A549 (cell line): ENCODE measurements around the gene RPP21. TPM values are rescaled to one million over a fixed set of nuclear protein-coding genes. Genes with fewer than 3 reads are reported as not detected.
A peak's percentile ranks its signal among the peaks of the same experiment; 100 is the strongest.
"Not testable (repeated sequence)": the region's sequence is repeated elsewhere in the genome, so short reads cannot be mapped to it uniquely, and the experiment has no call there.

Experiments
- ATAC-seq, 2 experiments: fragments of 200-7000 bp in 1 of 2; fragments of >200 bp in 1 of 2; cut with Nextera tagmentation in 1 of 2; cut with Tn5 transposase in 1 of 2; 3 replicates each; pipeline versions ENCODE4 v1.8.0 to v1.9.1; 2018 to 2020; ENCODE audit warnings: mild to moderate bottlenecking in 1 of 2, moderate library complexity in 1 of 2
- CTCF ChIA-PET: fragments of 300-600 bp; sonication (Branson Sonifier 250); formaldehyde crosslinking; extraction: SDS; loops from one replicate; lab custom pipeline; 2021; ENCODE audit warnings: antibody characterized with exemption, inconsistent platforms; lab: Yijun Ruan, JAX
- POLR2A ChIA-PET: fragments of 350-600 bp; formaldehyde crosslinking; extraction: SDS; loops from one replicate; lab custom pipeline; 2021; ENCODE audit warnings: antibody characterized with exemption, inconsistent platforms; lab: Yijun Ruan, JAX
- DNase-seq, 2 experiments: peaks; one replicate each; pipeline versions ENCODE4 v3.0.0 to v3.0.0-alpha.2; 2011 to 2016; ENCODE audit warnings: low read depth in 1 of 2, low spot score in 1 of 2
- FAIRE-seq: peaks from 2 replicates; lab custom pipeline; 2011; peaks lifted over from hg19 to GRCh38; lab: Jason Lieb, UNC
- H3K27ac ChIP-seq, 2 experiments: fragments of >200 bp; sonication (Bioruptor Twin); formaldehyde crosslinking; 3 replicates each; pipeline ENCODE4 v1.5.1; 2016 to 2017
- H3K4me1 ChIP-seq: fragments of >200 bp; sonication (Bioruptor Twin); formaldehyde crosslinking; 3 replicates; pipeline ENCODE4 v1.6.1; 2016
- H3K4me2 ChIP-seq: fragments of >200 bp; sonication (Bioruptor Twin); formaldehyde crosslinking; 3 replicates; pipeline ENCODE4 v1.6.1; 2016
- H3K4me3 ChIP-seq: fragments of >200 bp; sonication (Bioruptor Twin); formaldehyde crosslinking; 3 replicates; pipeline ENCODE4 v1.5.1; 2016
- H3K9me3 ChIP-seq: fragments of >200 bp; sonication (Bioruptor Twin); formaldehyde crosslinking; 3 replicates; pipeline ENCODE4 v1.6.1; 2016
- CHD4 ChIP-seq: fragments of 200-600 bp; sonication (generic); IDR thresholded peaks from 2 replicates; pipeline ENCODE4 v1.6.1; 2016; ENCODE audit warnings: antibody characterized with exemption, mild to moderate bottlenecking, borderline replicate concordance
- EHF ChIP-seq: fragments of 250-450 bp; sonication (Bioruptor Pico); IDR thresholded peaks from 2 replicates; pipeline ENCODE4 v1.5.0; 2020; ENCODE audit warnings: mild to moderate bottlenecking
- EHMT2 ChIP-seq: fragments of 200-600 bp; sonication (generic); IDR thresholded peaks from 2 replicates; pipeline ENCODE4 v1.6.1; 2016; ENCODE audit warnings: antibody characterized with exemption, low read depth, mild to moderate bottlenecking, moderate library complexity
- EP300 ChIP-seq, 2 experiments: fragments of >200 bp; sonication (Bioruptor Twin); formaldehyde crosslinking; IDR thresholded peaks; 2 replicates in 1 of 2; 3 replicates in 1 of 2; pipeline ENCODE4 v1.6.1; 2016 to 2017
- ESRRA ChIP-seq: fragments of 150-350 bp; IDR thresholded peaks from 2 replicates; pipeline ENCODE4 v1.6.1; 2014; ENCODE audit warnings: mild to moderate bottlenecking, low read length, borderline replicate concordance
- JUN ChIP-seq, 2 experiments: fragments of >200 bp; sonication (Bioruptor Twin); formaldehyde crosslinking; IDR thresholded peaks; 2 replicates in 1 of 2; 3 replicates in 1 of 2; pipeline ENCODE4 v1.6.1; 2016 to 2017
- JUNB ChIP-seq: fragments of >200 bp; sonication (Bioruptor Twin); formaldehyde crosslinking; IDR thresholded peaks from 2 replicates; pipeline ENCODE4 v1.6.1; 2016
- KDM1A ChIP-seq: fragments of 200-600 bp; sonication (generic); IDR thresholded peaks from 2 replicates; pipeline ENCODE4 v1.6.1; 2016; ENCODE audit warnings: low read depth, mild to moderate bottlenecking
- KDM5A ChIP-seq: fragments of 200-600 bp; sonication (generic); IDR thresholded peaks from 2 replicates; pipeline ENCODE4 v1.6.1; 2016; ENCODE audit warnings: antibody characterized with exemption, mild to moderate bottlenecking
- MAFK ChIP-seq: fragments of 450-650 bp; IDR thresholded peaks from 2 replicates; pipeline ENCODE4 v1.6.1; 2014; ENCODE audit not compliant: partially characterized antibody
- PHF8 ChIP-seq: fragments of 200-600 bp; sonication (generic); IDR thresholded peaks from 2 replicates; pipeline ENCODE4 v1.6.1; 2016; ENCODE audit warnings: low read depth, mild to moderate bottlenecking, antibody characterized with exemption, moderate library complexity, borderline replicate concordance
- RARB ChIP-seq: fragments of 250-450 bp; sonication (Bioruptor Pico); IDR thresholded peaks from 2 replicates; pipeline ENCODE4 v1.8.0; 2021; ENCODE audit warnings: mild to moderate bottlenecking, moderate library complexity
- RNF2 ChIP-seq: fragments of 200-600 bp; sonication (generic); IDR thresholded peaks from 2 replicates; pipeline ENCODE4 v1.6.1; 2016; ENCODE audit warnings: low read depth, mild to moderate bottlenecking, antibody characterized with exemption, moderate library complexity, borderline replicate concordance
- ZFP36 ChIP-seq: fragments of 450-650 bp; IDR thresholded peaks from 2 replicates; pipeline ENCODE4 v1.6.1; 2014; ENCODE audit warnings: borderline replicate concordance; ENCODE audit not compliant: partially characterized antibody
- WGBS: methylation state at CpG from one replicate; pipeline ENCODE4 v1.1.6; 2017; ENCODE audit errors: missing lambda C conversion rate; 5-methylcytosine and 5-hydroxymethylcytosine counted together
- polyA plus RNA-seq, 4 experiments: library from polyadenylated mRNA; depleted of rRNA in 3 of 4; stranded (reverse); fragments of >200 nt; fragmentation: RNase III in 1 of 4; extraction: RNeasy Plus Mini Kit Qiagen cat#74134 plus additional on column Dnase treatment in 1 of 4; gene quantifications; 2 replicates in 3 of 4; 3 replicates in 1 of 4; pipeline ENCODE4 v1.2.3, GENCODE V29; 2011 to 2017
- TF ChIP-seq, protein P1 (sequence below): fragments of >200 bp; sonication (Bioruptor Twin); formaldehyde crosslinking; IDR thresholded peaks from 2 replicates; pipeline ENCODE4 v1.6.1; 2016
- TF ChIP-seq, protein P2 (sequence below): fragments of >200 bp; sonication (Bioruptor Twin); formaldehyde crosslinking; IDR thresholded peaks from 3 replicates; pipeline ENCODE4 v1.6.1; 2016
- TF ChIP-seq, protein P3 (sequence below): fragments of 250-450 bp; sonication (Bioruptor Pico); IDR thresholded peaks from 2 replicates; pipeline ENCODE4 v1.5.0; 2020; ENCODE audit warnings: low read depth, mild to moderate bottlenecking, moderate library complexity
- TF ChIP-seq, protein P4 (sequence below): fragments of 450-650 bp; IDR thresholded peaks from 2 replicates; pipeline ENCODE4 v1.6.1; 2014; ENCODE audit warnings: antibody characterized with exemption
- TF ChIP-seq, protein P5 (sequence below): fragments of 200-600 bp; sonication (generic); IDR thresholded peaks from 2 replicates; pipeline ENCODE4 v1.6.1; 2016; ENCODE audit warnings: antibody characterized with exemption, mild to moderate bottlenecking, moderate library complexity

The RPP21 gene
- polyA plus RNA-seq, 2 of the 4 experiments (the other 2 are of a cell fraction), result 33.6 to 54.8 TPM

DNA sequence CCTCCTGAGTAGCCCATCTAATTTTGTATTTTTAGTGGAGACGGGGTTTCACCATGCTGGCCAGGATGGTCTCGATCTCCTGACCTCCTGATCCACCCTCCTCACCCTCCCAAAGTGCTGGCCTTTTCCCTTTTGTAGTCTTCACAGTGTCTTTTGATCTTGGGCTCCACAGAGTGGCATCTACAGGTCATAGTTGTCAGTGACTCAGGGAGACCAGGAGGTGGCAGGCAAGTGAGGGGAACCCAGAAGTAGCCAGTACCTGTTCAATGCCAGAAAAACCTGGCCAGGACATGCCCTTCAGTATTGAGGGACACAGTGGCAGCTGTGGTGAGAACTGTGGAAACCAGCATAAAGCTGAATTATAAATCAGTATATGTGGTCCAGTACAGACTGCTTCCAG lies 19.6 kb downstream of the RPP21 start:
- peaks cover 4% of the 10 kb centered on the region; the same call in 1 of the 3 replicates for H3K9me3 ChIP-seq
- FAIRE-seq, result no peak
- H3K4me2 ChIP-seq, result no peak overlapping the region
- peak in 1 of 2 experiments; percentile 6 for DNase-seq
- CTCF ChIA-PET, result interaction anchor here (1.0 to 1.9 kb wide), 2 partner anchors 32 to 89 kb away, joined by 3 to 4 read pairs; no protein-coding TSS in a partner anchor
- H3K4me3 ChIP-seq, result no peak overlapping the region
- H3K27ac ChIP-seq, result no peak overlapping the region
- 0% methylated on average over 2 of the region's 2 CpGs for WGBS
- TF ChIP-seq RNF2 (no peak), EHMT2 (no peak), CHD4 (no peak), EHF (CRISPR knock-in tag) (no peak), JUN (IDR thresholded peaks at IDR 0.05) (no peak), PHF8 (no peak), KDM1A (no peak), MAFK (no peak), JUNB (no peak), ZFP36 (no peak), ESRRA (no peak), RARB (CRISPR knock-in tag) (no peak), KDM5A (no peak), EP300 (IDR thresholded peaks at IDR 0.05) (no peak)
- TF ChIP-seq, protein P1, sequence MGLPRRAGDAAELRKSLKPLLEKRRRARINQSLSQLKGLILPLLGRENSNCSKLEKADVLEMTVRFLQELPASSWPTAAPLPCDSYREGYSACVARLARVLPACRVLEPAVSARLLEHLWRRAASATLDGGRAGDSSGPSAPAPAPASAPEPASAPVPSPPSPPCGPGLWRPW, result no peak
- TF ChIP-seq, protein P2, sequence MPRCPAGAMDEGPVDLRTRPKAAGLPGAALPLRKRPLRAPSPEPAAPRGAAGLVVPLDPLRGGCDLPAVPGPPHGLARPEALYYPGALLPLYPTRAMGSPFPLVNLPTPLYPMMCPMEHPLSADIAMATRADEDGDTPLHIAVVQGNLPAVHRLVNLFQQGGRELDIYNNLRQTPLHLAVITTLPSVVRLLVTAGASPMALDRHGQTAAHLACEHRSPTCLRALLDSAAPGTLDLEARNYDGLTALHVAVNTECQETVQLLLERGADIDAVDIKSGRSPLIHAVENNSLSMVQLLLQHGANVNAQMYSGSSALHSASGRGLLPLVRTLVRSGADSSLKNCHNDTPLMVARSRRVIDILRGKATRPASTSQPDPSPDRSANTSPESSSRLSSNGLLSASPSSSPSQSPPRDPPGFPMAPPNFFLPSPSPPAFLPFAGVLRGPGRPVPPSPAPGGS, result no peak
- TF ChIP-seq, protein P3, sequence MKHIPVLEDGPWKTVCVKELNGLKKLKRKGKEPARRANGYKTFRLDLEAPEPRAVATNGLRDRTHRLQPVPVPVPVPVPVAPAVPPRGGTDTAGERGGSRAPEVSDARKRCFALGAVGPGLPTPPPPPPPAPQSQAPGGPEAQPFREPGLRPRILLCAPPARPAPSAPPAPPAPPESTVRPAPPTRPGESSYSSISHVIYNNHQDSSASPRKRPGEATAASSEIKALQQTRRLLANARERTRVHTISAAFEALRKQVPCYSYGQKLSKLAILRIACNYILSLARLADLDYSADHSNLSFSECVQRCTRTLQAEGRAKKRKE (CRISPR knock-in tag), result no peak
- TF ChIP-seq, protein P4, sequence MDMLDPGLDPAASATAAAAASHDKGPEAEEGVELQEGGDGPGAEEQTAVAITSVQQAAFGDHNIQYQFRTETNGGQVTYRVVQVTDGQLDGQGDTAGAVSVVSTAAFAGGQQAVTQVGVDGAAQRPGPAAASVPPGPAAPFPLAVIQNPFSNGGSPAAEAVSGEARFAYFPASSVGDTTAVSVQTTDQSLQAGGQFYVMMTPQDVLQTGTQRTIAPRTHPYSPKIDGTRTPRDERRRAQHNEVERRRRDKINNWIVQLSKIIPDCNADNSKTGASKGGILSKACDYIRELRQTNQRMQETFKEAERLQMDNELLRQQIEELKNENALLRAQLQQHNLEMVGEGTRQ, result no peak
- TF ChIP-seq, all 56 proteins: peak for 0
- peak; percentile 60 to 64; a peak in 5 of 6 replicates for ATAC-seq
- H3K4me1 ChIP-seq, result no peaks in the 10 kb centered on the region
- POLR2A ChIA-PET, result no interaction called here

DNA sequence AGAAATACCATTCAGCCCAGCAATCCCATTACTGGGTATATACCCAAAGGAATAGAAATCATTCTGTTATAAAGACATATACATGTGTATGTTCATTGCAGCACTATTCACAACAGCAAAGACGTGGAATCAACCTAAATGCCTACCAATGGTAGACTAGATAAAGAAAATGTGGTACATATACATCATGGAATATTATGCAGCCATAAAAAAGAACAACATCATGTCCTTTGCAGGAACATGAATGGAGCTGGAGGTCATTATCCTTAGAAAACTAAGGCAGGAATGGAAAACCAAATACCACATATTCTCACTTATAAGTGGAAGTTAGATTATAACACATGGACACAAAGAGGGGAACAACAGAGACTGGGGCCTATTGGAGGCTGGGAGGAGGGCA lies 24.3 kb downstream of the RPP21 start:
- ATAC-seq, result not testable (repeated sequence)

DNA sequence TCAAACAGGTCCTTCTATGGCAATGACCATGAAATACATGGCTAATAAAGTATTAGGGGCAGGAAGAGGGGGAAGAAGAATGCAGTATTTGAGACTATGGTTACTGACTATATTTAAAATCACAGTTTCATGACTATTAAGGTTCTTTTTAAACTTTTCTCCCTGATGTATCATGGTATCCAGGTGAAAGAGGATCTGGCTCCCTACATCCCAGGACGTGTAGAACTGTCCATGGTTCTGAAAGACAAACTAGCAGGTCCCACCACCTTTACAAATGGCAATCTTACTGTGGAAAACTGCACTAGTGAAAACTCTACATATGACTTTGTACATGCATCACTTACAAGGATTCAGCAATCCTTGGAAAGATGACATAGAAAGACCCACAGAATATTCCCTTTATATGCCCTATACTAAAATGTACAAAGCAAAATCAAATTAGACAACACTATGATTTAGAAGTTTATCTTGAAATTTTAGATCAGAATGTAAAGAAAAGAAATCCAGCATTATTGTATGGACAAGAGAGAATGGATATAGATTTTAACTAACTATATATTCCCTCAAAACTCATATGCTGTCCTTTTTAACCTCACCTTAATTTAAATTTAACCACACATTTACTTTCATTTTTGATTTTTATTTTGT lies 33.5 kb downstream of the RPP21 start:
- WGBS, result 0% methylated on average over 1 of the region's 1 CpG
- Histone ChIP-seq H3K9me3 (no peaks in the 10 kb centered on the region), H3K4me2 (no peak overlapping the region), H3K27ac (no peak overlapping the region), H3K4me3 (no peak overlapping the region), H3K4me1 (no peaks in the 10 kb centered on the region)
- ATAC-seq, result no peak
- ChIA-PET POLR2A (no interaction called here), CTCF (no interaction called here)
- FAIRE-seq, result no peak
- peak in 1 of 2 experiments; percentile 11 for DNase-seq
- TF ChIP-seq, protein P5, sequence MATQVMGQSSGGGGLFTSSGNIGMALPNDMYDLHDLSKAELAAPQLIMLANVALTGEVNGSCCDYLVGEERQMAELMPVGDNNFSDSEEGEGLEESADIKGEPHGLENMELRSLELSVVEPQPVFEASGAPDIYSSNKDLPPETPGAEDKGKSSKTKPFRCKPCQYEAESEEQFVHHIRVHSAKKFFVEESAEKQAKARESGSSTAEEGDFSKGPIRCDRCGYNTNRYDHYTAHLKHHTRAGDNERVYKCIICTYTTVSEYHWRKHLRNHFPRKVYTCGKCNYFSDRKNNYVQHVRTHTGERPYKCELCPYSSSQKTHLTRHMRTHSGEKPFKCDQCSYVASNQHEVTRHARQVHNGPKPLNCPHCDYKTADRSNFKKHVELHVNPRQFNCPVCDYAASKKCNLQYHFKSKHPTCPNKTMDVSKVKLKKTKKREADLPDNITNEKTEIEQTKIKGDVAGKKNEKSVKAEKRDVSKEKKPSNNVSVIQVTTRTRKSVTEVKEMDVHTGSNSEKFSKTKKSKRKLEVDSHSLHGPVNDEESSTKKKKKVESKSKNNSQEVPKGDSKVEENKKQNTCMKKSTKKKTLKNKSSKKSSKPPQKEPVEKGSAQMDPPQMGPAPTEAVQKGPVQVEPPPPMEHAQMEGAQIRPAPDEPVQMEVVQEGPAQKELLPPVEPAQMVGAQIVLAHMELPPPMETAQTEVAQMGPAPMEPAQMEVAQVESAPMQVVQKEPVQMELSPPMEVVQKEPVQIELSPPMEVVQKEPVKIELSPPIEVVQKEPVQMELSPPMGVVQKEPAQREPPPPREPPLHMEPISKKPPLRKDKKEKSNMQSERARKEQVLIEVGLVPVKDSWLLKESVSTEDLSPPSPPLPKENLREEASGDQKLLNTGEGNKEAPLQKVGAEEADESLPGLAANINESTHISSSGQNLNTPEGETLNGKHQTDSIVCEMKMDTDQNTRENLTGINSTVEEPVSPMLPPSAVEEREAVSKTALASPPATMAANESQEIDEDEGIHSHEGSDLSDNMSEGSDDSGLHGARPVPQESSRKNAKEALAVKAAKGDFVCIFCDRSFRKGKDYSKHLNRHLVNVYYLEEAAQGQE, result peak; percentile 86
- no peak for TF ChIP-seq PHF8

More for the DNA sequence above, 24.3 kb downstream of the RPP21 start:
- CTCF ChIA-PET, result interaction anchor here (0.9 to 1.1 kb wide), 2 partner anchors 9 to 13 kb away, joined by 3 to 5 read pairs; no protein-coding TSS in a partner anchor
- H3K4me1 ChIP-seq, H3K27ac ChIP-seq, POLR2A ChIA-PET, FAIRE-seq, DNase-seq, H3K4me2 ChIP-seq, H3K4me3 ChIP-seq, H3K9me3 ChIP-seq: not testable (repeated sequence)
- WGBS, result 0% methylated on average over 1 of the region's 1 CpG
